PC-3 (cell line): ENCODE data around the gene PHTF2.

ENCODE experiments used
- CTCF ChIP-seq: fragments of 300-600 bp; sonication (generic); conservative IDR thresholded peaks from 2 replicates; pipeline ENCODE4 v1.5.1; 2017; ENCODE audit warnings: antibody characterized with exemption, low read depth, mild to moderate bottlenecking, low read length
- EZH2 ChIP-seq: fragments of 300-600 bp; sonication (generic); IDR thresholded peaks from one replicate; pipeline ENCODE4 v1.6.1; 2017; ENCODE audit warnings: antibody characterized with exemption, mild to moderate bottlenecking, low read length; ENCODE audit not compliant: unreplicated experiment

- TF ChIP-seq CTCF (no peak), EZH2 (no peak)
These were observed 41.0 kb upstream of the PHTF2 start for GRCh38 chr7:77757589-77757988.
